ENCODE results near the gene EGFL6.
"Not testable (repeated sequence)": the region's sequence is repeated elsewhere in the genome, so short reads cannot be mapped to it uniquely, and the experiment has no call there.

Gene EGFL6

DNA sequence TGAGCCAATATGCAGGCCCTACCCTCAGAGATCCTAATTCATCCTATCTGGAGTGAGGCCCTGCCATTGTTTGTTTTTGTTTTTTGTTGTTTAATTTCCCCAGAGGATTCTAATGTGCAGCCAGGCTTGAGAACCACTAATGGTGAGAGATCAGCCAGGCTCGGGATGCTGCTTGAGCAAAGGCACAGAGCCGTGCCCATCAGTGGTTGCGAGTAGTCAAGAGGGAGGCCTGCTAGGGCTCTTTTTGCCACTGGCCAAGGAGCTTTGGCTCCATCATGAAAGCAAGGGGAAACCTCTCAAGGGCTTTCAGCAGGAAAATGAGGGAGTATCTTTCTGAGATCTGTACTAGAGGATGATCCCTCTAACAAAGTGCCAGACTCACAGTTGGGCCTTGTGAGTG is 86.3 kb downstream of the EGFL6 start:
- DNase-seq, result no peak

DNA sequence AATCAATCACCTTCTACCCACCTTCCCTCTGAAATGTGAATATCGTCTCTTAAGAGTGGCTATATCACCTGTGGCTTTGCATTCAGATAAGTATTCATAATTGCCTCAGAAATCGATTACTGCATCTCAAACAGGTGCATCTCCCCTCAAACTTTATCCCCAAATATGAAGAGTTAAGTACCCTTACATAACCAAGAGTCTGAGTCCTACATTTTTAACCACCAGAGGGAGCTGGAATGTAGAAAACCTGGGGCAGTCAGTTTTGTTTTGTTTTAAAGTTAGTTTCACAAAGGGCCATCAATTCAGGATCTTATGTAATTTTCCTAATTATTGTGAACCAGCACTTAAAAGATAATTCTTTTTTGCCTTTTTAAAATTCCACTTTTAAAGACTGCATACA is 89.2 kb downstream of the EGFL6 start:
- DNase-seq, result peak; percentile 27 to 77

DNA sequence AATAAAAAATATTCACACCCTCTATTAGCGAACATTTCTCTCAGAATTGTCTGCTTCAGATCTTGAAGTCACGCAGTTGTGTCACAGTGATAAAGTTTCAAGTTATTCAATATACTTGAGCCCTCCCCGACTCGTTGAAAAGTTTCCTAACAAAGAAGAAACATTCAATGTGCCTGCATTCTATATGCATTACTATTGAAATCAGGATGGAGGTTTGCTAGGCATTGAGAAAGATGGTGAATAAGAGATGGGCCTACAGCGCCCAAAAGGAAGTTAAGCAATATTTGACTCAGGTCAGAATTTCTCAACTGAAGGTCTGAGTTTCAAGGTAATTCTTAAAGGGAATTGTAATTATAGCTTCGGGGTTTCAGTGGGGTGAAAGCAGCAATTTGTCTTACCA is 89.7 kb downstream of the EGFL6 start:
- DNase-seq, result no peak

DNA sequence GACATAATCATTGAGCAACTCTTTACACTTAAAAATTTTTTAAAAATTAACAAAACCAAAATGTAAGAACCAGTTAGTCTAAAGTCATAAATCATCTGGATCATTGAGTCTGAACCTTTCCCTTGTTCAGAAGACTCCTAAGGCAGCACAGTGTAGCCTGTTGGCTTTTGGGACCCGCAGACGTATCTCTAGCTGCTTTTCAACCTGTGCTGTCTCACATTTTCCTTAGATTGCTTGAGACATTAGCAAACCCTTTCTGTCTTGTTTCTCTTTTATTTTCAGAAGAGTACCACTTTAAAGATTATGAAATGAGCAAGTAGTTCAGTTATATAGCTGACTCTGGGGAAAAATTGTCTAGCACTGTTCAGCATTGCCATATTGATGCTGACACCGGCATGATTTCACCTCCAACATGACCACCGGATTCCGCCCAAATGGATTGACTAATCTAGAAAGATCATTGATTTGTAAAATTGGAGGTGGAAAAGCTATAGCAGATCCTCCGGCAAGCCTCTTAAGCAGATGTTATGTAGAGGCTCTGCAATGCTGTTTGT is 92.4 kb downstream of the EGFL6 start:
- DNase-seq, result no peak

DNA sequence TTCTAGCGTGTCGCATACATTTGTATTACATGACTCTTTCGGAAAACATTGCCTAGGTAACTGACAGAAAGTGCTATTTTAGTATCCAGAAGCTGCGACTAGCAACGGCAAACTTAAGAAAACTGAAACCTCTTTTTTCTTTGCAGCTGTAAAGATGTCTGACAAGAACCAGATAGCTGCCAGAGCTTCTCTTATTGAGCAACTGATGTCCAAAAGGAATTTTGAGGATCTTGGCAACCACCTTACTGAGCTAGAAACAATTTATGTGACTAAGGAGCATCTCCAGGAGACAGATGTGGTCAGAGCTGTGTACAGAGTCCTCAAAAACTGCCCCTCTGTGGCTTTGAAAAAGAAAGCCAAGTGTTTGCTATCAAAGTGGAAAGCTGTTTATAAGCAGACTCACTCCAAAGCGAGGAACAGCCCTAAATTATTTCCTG is 93.0 kb downstream of the EGFL6 start:
- no peak for DNase-seq

DNA sequence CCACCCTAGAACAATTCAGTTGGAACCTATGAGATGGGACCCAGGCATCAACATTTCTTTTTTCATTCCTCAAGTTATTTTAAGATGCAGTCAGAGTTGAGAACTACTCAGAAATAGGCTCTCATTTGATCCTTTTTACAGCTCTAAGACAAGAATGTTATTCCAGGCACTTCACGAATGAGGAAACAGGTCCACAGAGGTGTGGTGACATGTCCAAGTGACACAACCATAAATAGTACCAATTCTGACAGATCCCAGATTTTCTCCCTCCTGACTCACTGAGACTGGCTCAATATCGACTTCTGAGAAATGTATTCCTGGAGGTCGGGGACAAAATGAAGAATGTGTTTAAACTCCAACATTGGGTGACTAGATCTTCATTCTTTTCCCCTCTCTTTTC is 94.6 kb downstream of the EGFL6 start:
- DNase-seq, result no peak

DNA sequence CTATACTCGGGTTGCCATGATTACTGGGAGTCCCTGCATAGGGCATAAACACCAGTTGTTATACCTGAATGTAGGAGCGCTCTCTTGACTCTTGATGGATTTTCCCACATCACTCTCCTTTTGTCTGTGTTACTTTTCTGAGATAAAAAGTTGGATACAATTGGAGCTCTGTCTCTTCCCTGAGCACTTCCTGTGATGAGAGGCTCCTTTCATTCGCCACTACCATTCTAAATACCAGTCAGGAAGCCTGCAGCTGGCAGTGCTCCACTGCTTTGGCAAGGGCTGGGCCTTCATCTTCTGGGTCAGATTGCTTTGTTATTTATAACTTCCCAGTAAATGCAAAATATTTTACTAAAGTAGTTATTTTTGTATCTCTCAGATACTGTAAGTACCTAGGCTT is 97.4 kb downstream of the EGFL6 start:
- no peak for DNase-seq

DNA sequence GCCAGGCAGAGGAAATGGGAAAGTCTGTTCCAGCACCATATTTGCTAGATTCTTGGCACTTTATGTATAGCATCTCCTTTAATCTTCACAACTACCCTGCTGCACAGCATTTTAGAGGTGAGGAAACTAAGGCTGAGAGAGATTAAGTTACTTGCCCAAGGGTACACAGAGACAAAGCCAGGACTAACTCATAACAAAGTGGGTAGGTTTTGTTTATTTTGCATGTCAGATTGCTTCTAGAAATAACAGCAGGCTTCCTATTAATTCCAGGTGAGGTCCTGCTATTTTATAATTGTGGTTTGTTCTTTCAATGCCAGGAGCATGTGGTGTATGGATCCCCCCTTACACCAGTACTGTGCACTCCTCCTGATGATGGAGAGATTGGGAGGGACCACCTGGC is 98.5 kb downstream of the EGFL6 start:
- DNase-seq, result no peak

DNA sequence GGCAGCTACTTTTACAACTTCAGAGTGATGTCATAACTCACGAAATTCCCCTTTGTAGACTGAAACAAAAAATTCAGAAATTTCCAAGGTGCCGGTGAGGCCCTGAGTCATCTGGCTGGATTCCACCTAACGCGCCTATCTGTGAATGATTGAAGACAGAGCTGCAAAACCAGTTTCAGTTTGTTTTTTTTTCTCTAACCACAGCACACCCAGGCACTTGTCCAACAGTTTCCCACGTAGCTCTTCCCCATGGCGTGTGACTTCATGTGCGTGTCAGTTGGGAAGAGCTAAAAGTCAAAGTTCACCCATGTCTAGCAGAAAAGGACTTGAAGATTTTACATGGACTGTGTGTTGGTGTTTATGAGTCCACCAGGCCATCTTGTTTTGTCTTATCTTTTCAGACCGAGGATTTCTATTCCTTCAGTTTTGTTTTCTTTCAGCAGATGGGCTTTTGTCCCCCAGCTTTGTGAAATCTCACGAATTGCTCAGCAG is 99.9 kb downstream of the EGFL6 start:
- peak; percentile 38 to 73 for DNase-seq

DNA sequence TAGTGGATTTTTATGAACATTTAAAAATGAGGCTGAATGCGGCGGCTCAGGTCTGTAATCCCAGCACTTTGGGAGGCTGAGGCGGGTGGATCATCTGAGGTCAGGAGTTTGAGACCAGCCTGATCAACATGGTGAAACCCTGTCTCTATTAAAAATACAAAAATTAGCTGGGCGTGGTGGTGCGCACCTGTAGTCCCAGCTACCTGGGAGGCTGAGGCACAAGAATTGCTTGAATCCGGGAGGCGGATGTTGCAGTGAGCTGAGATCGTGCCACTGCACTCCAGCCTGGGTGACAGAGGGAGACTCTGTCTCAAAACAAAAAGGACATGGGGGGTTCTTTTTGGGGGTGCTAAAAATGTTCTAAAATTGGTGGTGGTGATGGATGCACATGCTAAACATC is 100.4 kb downstream of the EGFL6 start:
- DNase-seq, result not testable (repeated sequence)

DNA sequence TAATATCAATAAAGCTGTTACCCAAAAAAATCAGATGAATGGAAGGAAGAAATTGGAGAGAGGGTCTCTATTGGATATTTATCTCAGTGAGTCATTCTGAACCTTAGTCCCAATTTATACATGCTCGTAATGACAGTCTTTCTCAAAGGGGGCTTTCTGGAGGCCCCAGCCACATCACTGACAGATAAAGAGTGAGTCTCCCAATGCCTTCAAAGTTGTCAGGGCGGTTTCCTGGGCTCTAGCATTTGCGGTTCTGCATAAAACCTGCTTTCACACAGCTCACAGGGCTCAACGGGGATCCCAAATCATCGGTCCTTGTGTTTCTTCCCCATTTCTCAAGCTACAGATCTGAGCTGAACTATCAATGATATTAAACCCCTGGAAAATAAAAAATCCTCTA is 100.8 kb downstream of the EGFL6 start:
- DNase-seq, result no peak

DNA sequence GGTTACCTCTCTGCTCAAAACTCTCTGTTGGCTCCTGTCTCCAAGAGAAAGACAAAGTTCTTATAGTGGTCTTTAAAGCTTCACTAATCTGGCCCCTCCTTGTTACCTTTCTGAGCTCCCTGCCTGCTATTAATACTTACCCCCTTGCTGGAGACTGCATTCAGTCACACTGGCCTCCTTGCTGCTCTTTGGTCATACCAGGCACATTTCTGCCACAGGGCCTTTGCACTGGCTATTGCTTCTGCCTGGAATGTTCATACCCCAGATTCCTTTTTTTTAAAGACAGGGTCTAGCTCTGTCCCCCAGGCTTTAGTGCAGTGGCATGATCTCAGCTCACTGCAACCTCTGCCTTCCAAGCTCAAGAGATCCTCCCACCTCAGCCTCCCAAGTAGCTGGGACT is 103.6 kb downstream of the EGFL6 start:
- DNase-seq, result no peak

DNA sequence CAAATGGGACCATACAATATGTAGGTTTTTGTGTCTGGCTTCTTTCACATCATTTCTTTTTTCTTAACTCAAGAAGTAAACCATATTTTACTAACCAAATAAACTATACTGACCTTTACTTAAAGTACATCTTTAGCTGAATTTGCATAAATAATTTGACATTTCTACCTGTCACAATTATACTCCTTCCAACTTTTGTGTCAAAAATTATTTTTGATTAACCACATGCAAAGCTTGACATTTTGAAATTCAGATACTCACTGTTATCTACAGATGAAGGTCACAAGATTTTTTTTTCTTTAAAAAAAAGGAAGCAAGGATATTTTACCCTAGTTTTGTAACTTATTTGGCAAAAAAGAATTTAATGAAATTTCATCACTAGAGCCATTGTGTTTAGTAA is 107.5 kb downstream of the EGFL6 start:
- DNase-seq, result no peak

DNA sequence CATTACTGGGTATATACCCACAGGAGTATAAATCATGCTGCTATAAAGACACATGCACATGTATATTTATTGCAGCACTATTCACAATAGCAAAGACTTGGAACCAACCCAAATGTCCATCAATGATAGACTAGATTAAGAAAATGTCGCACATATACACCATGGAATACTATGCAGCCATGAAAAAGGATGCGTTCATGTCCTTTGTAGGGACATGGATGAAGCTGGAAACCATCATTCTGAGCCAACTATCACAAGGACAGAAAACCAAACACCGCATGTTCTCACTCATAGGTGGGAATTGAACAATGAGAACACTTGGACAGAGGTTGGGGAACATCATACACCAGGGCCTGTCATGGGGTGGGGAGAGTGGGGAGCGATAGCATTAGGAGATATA is 110.3 kb downstream of the EGFL6 start:
- not testable (repeated sequence) for DNase-seq

DNA sequence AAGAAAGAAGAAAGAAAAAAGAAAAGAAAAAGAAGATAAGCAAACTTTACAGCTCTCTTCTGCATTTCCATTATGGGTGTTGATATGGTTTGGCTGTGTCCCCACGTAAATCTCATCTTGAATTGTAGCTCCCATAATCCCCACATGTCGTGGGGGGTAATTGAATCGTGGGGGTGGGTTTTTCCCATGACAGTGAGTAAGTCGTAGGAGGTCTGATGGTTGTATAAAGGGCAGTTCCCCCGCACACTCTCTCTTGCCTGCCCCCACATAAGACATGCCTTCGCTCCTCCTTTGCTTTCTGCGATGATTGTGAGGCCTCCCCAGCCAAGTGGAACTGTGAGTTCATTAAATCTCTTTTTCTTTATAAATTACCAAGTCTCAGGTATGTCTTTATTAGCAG is 112.2 kb downstream of the EGFL6 start:
- no peak for DNase-seq

All from CD4-positive, alpha-beta T cell treated with Interferon alpha-2 for 1 hour (primary cell).